Hypothalamus (tissue), 51 donors: Measurements from ENCODE around the gene NLRP13.
A peak's percentile ranks its signal among the peaks of the same experiment; 100 is the strongest.
"Not testable (repeated sequence)": the region's sequence is repeated elsewhere in the genome, so short reads cannot be mapped to it uniquely, and the experiment has no call there.

ENCODE experiments used
- DNase-seq, 51 donors: peaks; one replicate each; lab custom pipeline; 2025; lab: John Stamatoyannopoulos, UW

Gene NLRP13

GRCh38 chr19:55931936-55932386 is at the start of gene NLRP13:
TSS of gene NLRP13 (minus strand) at chr19:55932336. CDS start at chr19:55932311, 25 bp downstream.
- DNase-seq = no peak

- DNase-seq = no peak
Observed at GRCh38 chr19:55980415-55980814, 48.3 kb upstream of the NLRP13 start.

GRCh38 chr19:55973982-55974381 is 41.8 kb upstream of the NLRP13 start:
- no peak for DNase-seq

GRCh38 chr19:55962186-55962585 is 30.1 kb upstream of the NLRP13 start:
- DNase-seq = no peak

- DNase-seq = no peak
Observed at GRCh38 chr19:55959996-55960675, 28.0 kb upstream of the NLRP13 start.

GRCh38 chr19:55958356-55958755 is 26.2 kb upstream of the NLRP13 start:
- DNase-seq = no peak

GRCh38 chr19:55956431-55956830 is 24.3 kb upstream of the NLRP13 start:
- no peak for DNase-seq

GRCh38 chr19:55950566-55950965 is 18.4 kb upstream of the NLRP13 start:
- not testable (repeated sequence) for DNase-seq

- no peak for DNase-seq
Observed at GRCh38 chr19:55947532-55947931, 15.4 kb upstream of the NLRP13 start, which contains the start of gene NLRP8. TSS of gene NLRP8 (plus strand) at chr19:55947832.

- DNase-seq = no peak
Observed at GRCh38 chr19:55940306-55940705, 8.2 kb upstream of the NLRP13 start.

GRCh38 chr19:55939206-55939605 is 7.1 kb upstream of the NLRP13 start:
- DNase-seq = no peak

GRCh38 chr19:55935206-55935605 is 3.1 kb upstream of the NLRP13 start:
- DNase-seq = no peak

GRCh38 chr19:55930996-55931515 is 1.1 kb downstream of the NLRP13 start:
- no peak for DNase-seq

GRCh38 chr19:55929258-55929657 is 2.9 kb downstream of the NLRP13 start:
- DNase-seq = not testable (repeated sequence)

GRCh38 chr19:55927991-55928390 is 4.1 kb downstream of the NLRP13 start:
- DNase-seq = no peak

GRCh38 chr19:55923556-55923955 is 8.6 kb downstream of the NLRP13 start:
- no peak for DNase-seq

GRCh38 chr19:55913643-55914268 is 18.4 kb downstream of the NLRP13 start:
- peak in 2 of 51 donors; percentile 0 to 10 for DNase-seq

GRCh38 chr19:55912916-55913315 is 19.2 kb downstream of the NLRP13 start:
- no peak for DNase-seq

- no peak for DNase-seq
Observed at GRCh38 chr19:55909801-55910200, 22.3 kb downstream of the NLRP13 start.

- DNase-seq = no peak
Observed at GRCh38 chr19:55907746-55908145, 24.4 kb downstream of the NLRP13 start.

GRCh38 chr19:55907286-55907685 is 24.9 kb downstream of the NLRP13 start:
- no peak for DNase-seq
